Measurements from ENCODE around the gene ARVCF.

- TF ChIP-seq EZH2 (IDR thresholded peaks at IDR 0.05; ENCODE audit: insufficient read depth, poor library complexity, severe bottlenecking) (no peak), EZH2phosphoT487 (IDR thresholded peaks at IDR 0.05; ENCODE audit: insufficient read depth, low read depth) (no peak)
These were observed 6.5 kb upstream of the ARVCF start for GRCh38 chr22:20022978-20023613.
